COLO668 (cell line): Measurements from ENCODE around the gene SDR42E1.
A peak's percentile ranks its signal among the peaks of the same experiment; 100 is the strongest.
"Not testable (repeated sequence)": the region's sequence is repeated elsewhere in the genome, so short reads cannot be mapped to it uniquely, and the experiment has no call there.

Experiments
- DNase-seq: peaks from one replicate; lab custom pipeline; 2025; ENCODE audit not compliant: unreplicated experiment; lab: John Stamatoyannopoulos, UW

Gene SDR42E1

DNA sequence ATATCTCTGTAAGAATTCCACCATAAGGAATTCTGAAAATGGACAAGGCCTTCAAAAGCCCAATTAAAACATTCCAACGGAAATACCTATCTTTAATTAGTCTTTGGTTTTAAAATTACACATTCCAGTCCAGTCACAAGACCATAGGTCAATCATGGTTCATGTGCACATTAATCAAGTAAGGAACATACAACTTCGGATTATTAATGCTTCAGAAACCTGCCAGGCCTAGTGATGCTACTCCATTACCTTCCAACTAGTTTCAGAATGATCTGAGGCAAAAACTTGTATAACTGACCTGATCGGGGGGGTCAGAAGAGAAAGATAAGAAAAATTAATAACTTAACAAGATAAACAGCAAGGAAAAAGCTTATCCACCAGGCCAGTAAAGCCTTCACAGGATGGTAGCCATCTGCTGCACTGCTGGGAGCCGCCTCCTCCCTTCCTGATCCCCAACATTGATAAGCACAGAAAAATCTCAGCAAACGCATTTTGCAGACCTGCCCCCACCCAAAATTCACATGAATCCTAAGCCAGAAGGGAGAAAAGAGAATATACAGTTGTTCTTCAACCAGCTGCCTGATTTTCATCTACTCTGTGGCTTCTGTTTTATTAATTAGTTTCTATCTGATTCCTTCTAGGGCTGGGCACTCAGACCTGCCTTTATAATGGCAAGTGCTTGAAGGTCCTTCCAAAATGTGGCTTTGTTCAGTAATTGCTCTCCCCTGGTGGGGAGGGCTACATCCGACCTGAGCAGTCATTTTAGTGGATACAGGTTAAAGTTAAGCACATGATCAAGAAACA, 6.0 kb downstream of the SDR42E1 start:
- DNase-seq: no peak

GRCh38 chr16:82004601-82005000, 6.7 kb downstream of the SDR42E1 start:
- no peak for DNase-seq

- no peak for DNase-seq
Measured at GRCh38 chr16:82002831-82003230, 8.4 kb downstream of the SDR42E1 start.

- no peak for DNase-seq
Measured at GRCh38 chr16:81997738-81998137, 13.5 kb downstream of the SDR42E1 start.

DNA sequence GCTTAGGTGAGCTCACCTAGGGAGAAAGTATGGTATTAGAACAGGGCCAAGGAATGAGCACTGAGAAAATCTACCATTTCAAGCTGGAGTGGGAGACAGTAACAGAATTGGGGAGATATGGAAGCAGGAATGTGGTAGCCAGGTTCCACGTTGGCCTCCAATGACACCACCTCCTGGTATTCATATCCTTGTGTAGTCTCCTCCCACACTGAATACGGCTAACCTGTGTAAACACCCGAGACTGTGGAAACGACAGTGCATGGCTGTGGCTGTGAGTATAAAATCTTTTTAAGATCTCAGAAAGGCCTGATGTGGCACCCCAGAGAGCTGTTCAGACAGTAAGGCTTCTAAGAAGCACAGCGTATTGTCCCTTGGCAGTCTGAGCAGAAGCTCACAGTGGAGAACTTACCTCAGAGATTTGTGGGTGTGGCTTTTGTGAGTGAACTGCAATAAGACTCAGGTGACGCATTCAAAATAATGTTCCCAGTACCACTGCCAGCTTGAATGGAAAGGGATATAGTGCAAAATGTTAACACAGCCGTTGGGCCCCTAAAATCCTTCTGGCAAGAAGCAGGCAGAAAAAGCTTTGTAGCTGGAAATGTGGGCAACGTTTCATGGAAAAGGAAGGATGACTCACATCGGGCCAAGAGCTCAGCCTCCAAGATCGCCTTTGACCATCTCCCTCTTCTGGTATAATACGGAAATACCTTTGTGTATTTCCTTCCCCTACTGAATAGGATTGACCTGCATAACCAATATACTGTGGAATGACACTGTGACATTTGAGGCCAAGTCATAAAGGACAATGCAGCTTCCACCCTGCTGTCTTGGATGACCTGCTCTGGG, 14.4 kb downstream of the SDR42E1 start:
- no peak for DNase-seq

DNA sequence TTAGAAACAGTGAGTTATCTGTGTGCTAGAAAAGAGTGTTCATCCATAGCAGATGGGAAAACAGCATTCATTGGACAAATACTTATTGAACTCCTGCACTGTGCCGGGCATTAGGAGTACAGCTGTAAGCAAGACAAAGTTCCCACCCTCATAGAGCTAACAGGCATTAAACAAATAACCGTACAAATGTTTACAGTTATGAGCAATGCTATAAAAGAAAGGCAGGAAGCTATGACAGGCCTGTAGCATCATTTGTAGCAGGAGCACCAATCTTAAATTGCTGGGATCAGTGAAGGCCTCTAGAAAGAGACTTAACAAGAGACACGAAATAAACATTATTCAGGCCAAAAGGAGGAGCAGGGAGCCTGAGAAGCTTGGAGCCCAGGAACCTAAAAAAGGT, 15.6 kb downstream of the SDR42E1 start:
- DNase-seq: no peak

DNA sequence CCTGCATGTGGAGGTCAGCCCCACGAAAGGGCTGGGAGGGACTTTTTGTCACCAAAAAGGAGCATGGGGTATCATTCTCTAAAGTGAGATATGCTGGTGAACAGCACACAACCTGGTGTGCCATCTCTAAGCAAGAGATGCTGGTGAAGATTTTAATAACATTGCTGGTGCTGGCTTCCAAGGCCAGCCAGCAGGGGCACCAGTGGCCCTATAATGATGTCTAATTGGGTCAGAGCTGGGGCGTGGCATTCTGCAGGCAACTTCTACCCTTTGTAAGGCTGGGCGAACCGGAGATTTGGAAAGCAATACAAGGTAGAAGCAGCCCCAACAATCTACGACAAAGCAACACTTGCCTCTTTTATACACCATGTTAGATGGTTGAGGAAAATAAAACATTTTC, 16.8 kb downstream of the SDR42E1 start:
- peak; percentile 9 for DNase-seq

DNA sequence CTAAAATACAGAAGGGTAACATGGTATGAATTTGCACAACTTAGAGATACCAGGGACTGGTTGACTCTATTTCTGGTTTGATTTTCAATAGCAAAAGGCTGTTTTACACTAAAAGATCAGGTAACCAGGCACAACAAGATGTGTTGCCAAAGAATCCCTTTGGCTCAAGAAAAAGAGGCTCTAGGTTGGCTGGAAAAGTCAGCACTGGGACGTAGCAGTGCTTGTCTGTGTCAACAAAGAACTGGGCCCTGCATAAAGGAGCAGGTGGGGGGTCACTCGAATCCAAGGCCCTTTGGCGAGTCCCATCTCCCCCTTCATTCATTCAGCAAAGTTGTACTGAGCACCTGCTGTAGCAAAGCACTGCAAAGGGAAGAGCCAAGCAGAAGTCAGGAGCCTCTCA, 18.4 kb downstream of the SDR42E1 start:
- DNase-seq: no peak

- no peak for DNase-seq
Measured at GRCh38 chr16:81987706-81988105, 23.6 kb downstream of the SDR42E1 start.

DNA sequence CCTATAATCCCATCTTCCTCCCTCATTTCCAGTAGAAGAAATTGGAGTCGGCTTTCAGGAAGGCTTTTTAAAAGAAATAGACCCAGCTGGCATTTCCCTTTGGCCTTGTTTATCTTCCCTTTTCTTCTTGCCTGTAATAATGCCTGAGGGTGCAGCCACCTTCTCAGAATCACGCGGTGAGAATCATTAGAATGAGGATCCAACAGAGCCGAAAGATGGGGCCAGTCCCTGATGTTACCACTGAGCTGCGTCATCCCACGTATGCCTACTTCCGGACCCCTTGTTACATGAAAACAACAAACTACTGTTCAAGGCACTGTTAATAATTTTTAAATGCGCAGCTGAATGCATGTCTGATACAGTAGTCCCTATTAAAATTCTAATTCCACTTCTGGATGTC, 24.1 kb downstream of the SDR42E1 start:
- DNase-seq: no peak

DNA sequence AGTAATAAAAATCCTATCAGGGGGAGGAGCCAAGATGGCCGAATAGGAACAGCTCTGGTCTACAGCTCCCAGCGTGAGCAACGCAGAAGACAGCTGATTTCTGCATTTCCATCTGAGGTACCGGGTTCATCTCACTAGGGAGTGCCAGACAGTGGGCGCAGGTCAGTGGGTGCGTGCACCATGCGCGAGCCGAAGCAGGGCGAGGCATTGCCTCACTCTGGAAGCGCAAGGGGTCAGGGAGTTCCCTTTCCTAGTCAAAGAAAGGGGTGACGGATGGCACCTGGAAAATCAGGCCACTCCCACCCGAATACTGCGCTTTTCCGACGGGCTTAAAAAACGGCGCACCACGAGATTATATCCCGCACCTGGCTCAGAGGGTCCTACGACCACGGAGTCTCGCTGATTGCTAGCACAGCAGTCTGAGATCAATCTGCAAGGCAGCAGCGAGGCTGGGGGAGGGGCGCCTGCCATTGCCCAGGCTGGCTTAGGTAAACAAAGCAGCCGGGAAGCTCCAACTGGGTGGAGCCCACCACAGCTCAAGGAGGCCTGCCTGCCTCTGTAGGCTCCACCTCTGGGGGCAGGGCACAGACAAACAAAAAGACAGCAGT, 33.8 kb downstream of the SDR42E1 start:
- DNase-seq: not testable (repeated sequence)

DNA sequence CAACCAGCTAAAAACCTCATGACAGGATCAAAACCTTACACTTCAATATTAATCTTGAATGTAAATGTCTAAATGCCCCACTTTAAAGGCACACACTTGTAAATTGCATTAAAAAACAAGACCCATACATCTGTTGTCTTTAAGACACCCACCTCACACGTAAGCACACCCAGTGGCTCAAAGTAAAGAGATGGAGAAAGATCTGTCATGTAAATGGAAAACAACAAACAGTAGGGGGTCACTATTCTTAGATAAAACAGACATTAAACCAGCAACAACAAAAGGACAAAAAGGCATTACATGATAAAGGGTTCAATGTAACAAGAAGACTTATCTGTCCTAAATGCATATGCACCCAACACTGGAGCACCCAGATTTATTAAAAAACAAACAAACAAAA, 35.6 kb downstream of the SDR42E1 start:
- no peak for DNase-seq

DNA sequence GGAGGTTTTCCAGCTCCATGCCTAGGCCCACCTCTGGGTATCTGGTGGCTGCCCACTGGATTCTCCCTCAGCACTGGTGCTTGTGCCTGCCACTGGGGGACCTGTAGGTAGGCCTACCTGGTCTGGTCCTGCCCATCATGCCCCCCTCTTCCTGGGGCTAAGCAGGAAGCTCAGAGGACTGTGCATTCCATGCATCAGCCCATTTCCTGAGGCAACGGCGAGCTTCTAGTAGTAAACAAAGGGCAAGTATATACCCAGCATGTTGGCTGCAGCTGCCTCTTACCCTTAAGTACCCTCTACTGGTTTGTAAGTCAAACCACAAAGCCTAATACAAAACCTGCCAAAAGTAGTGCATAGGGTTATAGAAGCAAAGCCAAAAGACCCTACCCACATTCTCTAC, 37.5 kb downstream of the SDR42E1 start:
- no peak for DNase-seq

DNA sequence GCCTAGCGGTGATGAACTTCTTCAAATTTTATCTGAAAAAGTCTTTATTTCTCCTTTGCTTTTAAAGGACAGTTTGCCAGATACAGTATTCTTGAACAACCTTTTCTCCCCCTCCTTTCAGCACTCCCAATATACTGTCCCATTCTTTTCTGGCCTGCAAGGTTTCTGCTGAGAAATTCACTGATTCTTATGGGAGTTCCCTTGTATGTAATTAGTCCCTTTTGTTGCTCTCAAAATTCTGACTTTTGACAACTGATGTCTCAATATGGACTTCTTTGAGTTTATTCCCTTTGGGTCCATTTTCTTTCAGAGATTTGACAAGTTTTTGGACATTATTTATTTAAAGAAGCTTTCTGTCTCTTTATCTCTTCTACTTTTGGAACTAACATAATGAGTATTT, 39.4 kb downstream of the SDR42E1 start:
- no peak for DNase-seq

GRCh38 chr16:81967358-81967757, 43.9 kb downstream of the SDR42E1 start:
- DNase-seq: no peak

DNA sequence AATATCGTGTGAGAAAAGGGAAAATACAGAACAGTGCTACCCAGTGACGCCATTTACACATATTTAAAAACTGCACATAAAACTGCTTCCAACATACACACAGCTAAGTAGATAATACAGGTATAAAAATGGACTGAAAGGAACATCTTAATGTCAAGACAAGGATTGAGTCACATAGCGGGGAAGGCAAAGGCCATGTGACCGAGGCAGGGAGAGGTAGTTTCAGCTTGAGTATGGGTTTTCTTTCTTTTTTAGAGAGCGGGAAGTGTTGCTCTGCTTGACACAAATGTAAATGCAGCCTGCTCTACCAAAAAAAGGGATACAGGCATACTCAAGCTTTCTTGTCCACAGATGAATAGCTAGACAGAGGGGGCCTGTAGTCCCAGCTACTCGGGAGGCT, 46.5 kb downstream of the SDR42E1 start:
- no peak for DNase-seq

- DNase-seq: no peak
Measured at GRCh38 chr16:81956213-81956948, 54.9 kb downstream of the SDR42E1 start.

GRCh38 chr16:81951564-81951963, 59.7 kb downstream of the SDR42E1 start:
- DNase-seq: no peak

GRCh38 chr16:81946206-81946605, 65.1 kb downstream of the SDR42E1 start:
- no peak for DNase-seq

DNA sequence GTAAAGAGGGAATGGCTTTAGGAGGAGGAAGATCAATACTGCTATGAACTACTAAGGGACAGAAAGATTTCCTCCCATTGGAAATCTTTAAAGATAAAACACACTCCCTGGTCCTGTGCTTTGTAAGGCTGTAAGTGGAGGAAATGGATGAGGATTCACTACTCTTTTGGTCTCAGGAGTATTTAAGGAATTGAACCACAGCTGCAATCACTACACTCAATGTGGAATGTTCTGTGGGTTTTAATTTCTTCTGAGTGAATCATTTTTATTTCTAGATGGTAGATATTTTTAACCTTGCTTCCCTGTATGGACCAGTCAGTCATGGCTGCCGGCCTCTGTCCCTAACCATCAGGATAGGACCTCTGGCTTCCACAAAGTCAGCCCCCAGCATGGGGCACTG, 65.6 kb downstream of the SDR42E1 start:
- DNase-seq: no peak

GRCh38 chr16:81942007-81942601, 69.2 kb downstream of the SDR42E1 start:
- DNase-seq: no peak
